H9 (cell line): Measurements from ENCODE around the gene KLHL28. TPM values are rescaled to one million over a fixed set of nuclear protein-coding genes. Genes with fewer than 3 reads are reported as not detected.

Experiments used
- DNase-seq: peaks from one replicate; pipeline ENCODE4 v3.0.0-alpha.2; 2017
- H2AFZ ChIP-seq: one replicate; pipeline ENCODE4 v1.6.1; 2013; ENCODE audit warnings: mild to moderate bottlenecking, low read length, control low read depth, moderate library complexity
- H2AK5ac ChIP-seq: 2 replicates; pipeline ENCODE4 v1.6.1; 2013; ENCODE audit warnings: low read length, control low read depth, mixed read lengths; ENCODE audit not compliant: insufficient read length
- H2BK120ac ChIP-seq: one replicate; pipeline ENCODE4 v1.6.1; 2013; ENCODE audit warnings: low read depth, mild to moderate bottlenecking, low read length, control low read depth, inconsistent platforms; ENCODE audit not compliant: poor library complexity, severe bottlenecking
- H2BK12ac ChIP-seq: 2 replicates; pipeline ENCODE4 v1.6.1; 2013; ENCODE audit warnings: low read length, control low read depth, mixed read lengths, low read depth; ENCODE audit not compliant: insufficient read length
- H2BK15ac ChIP-seq: 2 replicates; pipeline ENCODE4 v1.6.1; 2013; ENCODE audit warnings: low read depth, low read length, control low read depth
- H2BK20ac ChIP-seq: one replicate; pipeline ENCODE4 v1.6.1; 2013; ENCODE audit warnings: low read depth, mild to moderate bottlenecking, low read length, control low read depth, inconsistent platforms; ENCODE audit not compliant: poor library complexity, severe bottlenecking
- H2BK5ac ChIP-seq: 2 replicates; pipeline ENCODE4 v1.6.1; 2013; ENCODE audit warnings: low read length, control low read depth, mixed read lengths; ENCODE audit not compliant: insufficient read length
- H3K14ac ChIP-seq: 2 replicates; pipeline ENCODE4 v1.6.1; 2013; ENCODE audit warnings: low read length, control low read depth; ENCODE audit not compliant: insufficient read depth
- H3K18ac ChIP-seq: 2 replicates; pipeline ENCODE4 v1.6.1; 2013; ENCODE audit warnings: low read depth, mild to moderate bottlenecking, mixed read lengths, low read length, control low read depth; ENCODE audit not compliant: insufficient read length
- H3K23ac ChIP-seq: 2 replicates; pipeline ENCODE4 v1.6.1; 2013; ENCODE audit warnings: low read length, control low read depth, mixed read lengths, low read depth; ENCODE audit not compliant: insufficient read length
- H3K23me2 ChIP-seq: 2 replicates; pipeline ENCODE4 v1.6.1; 2013; ENCODE audit warnings: low read depth, mild to moderate bottlenecking, mixed read lengths, low read length, control low read depth; ENCODE audit not compliant: insufficient read length, poor library complexity, severe bottlenecking
- H3K27ac ChIP-seq: 2 replicates; pipeline ENCODE4 v1.5.1; 2013; ENCODE audit warnings: low read length, control low read depth, mixed read lengths, low read depth; ENCODE audit not compliant: insufficient read length
- H3K27me3 ChIP-seq: 2 replicates; pipeline ENCODE4 v1.6.1; 2013; ENCODE audit warnings: low read length, control low read depth, inconsistent platforms; ENCODE audit not compliant: insufficient read depth
- H3K4ac ChIP-seq: 2 replicates; pipeline ENCODE4 v1.6.1; 2013; ENCODE audit warnings: low read depth, mild to moderate bottlenecking, control low read depth, inconsistent platforms, low read length, moderate library complexity
- H3K4me1 ChIP-seq: 2 replicates; pipeline ENCODE4 v1.6.1; 2013; ENCODE audit warnings: low read length, control low read depth, inconsistent platforms; ENCODE audit not compliant: insufficient read depth
- H3K4me2 ChIP-seq: 2 replicates; pipeline ENCODE4 v1.6.1; 2013; ENCODE audit warnings: low read length, control low read depth, mixed read lengths; ENCODE audit not compliant: insufficient read length, insufficient read depth
- H3K56ac ChIP-seq: 2 replicates; pipeline ENCODE4 v1.6.1; 2013; ENCODE audit warnings: low read depth, mild to moderate bottlenecking, mixed read lengths, low read length, control low read depth; ENCODE audit not compliant: insufficient read length
- H3K79me1 ChIP-seq: 2 replicates; pipeline ENCODE4 v1.6.1; 2013; ENCODE audit warnings: low read depth, mild to moderate bottlenecking, moderate library complexity, low read length, control low read depth, inconsistent platforms; ENCODE audit not compliant: insufficient read depth, poor library complexity, severe bottlenecking
- H3K79me2 ChIP-seq: 2 replicates; pipeline ENCODE4 v1.6.1; 2013; ENCODE audit warnings: low read length, control low read depth, inconsistent platforms; ENCODE audit not compliant: insufficient read depth
- H3K9ac ChIP-seq: 2 replicates; pipeline ENCODE4 v1.6.1; 2013; ENCODE audit warnings: low read length, control low read depth, mixed read lengths; ENCODE audit not compliant: insufficient read length; ENCODE audit errors: extremely low read depth
- H3K9me3 ChIP-seq: one replicate; pipeline ENCODE4 v1.6.1; 2013; ENCODE audit warnings: low read depth, low read length, inconsistent platforms; ENCODE audit not compliant: control insufficient read depth
- H3T11ph ChIP-seq: one replicate; pipeline ENCODE4 v1.6.1; 2013; ENCODE audit warnings: mild to moderate bottlenecking, low read length, control low read depth, inconsistent platforms
- H4K20me1 ChIP-seq: one replicate; pipeline ENCODE4 v1.6.1; 2013; ENCODE audit not compliant: control insufficient read depth, insufficient read length, insufficient read depth
- H4K5ac ChIP-seq: 2 replicates; pipeline ENCODE4 v1.6.1; 2013; ENCODE audit warnings: low read depth, mild to moderate bottlenecking, mixed read lengths, low read length, control low read depth; ENCODE audit not compliant: insufficient read length
- H4K8ac ChIP-seq: replicated peaks from 2 replicates; pipeline ENCODE4 v1.6.1; 2013; ENCODE audit warnings: low read length, control low read depth, mixed read lengths, low read depth; ENCODE audit not compliant: insufficient read length
- H4K91ac ChIP-seq: 2 replicates; pipeline ENCODE4 v1.6.1; 2013; ENCODE audit warnings: low read depth, mild to moderate bottlenecking, moderate library complexity, mixed read lengths, low read length, control low read depth; ENCODE audit not compliant: insufficient read length
- H3K27ac Mint-ChIP-seq, 3 experiments: 2 replicates in 2 of 3; 3 replicates in 1 of 3; pipeline ENCODE4 v1.8.0; 2020 to 2021; ENCODE audit warnings: mixed read lengths in 3 of 3, mild to moderate bottlenecking in 1 of 3, moderate library complexity in 1 of 3
- H3K27me3 Mint-ChIP-seq: 2 replicates; pipeline ENCODE4 v1.8.0; 2021; ENCODE audit warnings: low read depth, mild to moderate bottlenecking, moderate library complexity, mixed read lengths
- H3K36me3 Mint-ChIP-seq, 3 experiments: 2 replicates in 2 of 3; 3 replicates in 1 of 3; pipeline ENCODE4 v1.8.0; 2020 to 2021; ENCODE audit warnings: low read depth in 3 of 3, mixed read lengths in 3 of 3; ENCODE audit not compliant: insufficient read depth in 1 of 3
- H3K4me1 Mint-ChIP-seq, 2 experiments: 2 replicates each; pipeline ENCODE4 v1.8.0; 2020; ENCODE audit warnings: mixed read lengths in 2 of 2
- H3K4me3 Mint-ChIP-seq, 2 experiments: 2 replicates in 1 of 2; 3 replicates in 1 of 2; pipeline ENCODE4 v1.8.0; 2020 to 2021; ENCODE audit warnings: mild to moderate bottlenecking in 2 of 2, mixed read lengths in 2 of 2, moderate library complexity in 1 of 2
- H3K9me3 Mint-ChIP-seq, 2 experiments: 2 replicates in 1 of 2; 3 replicates in 1 of 2; pipeline ENCODE4 v1.8.0; 2020; ENCODE audit warnings: mild to moderate bottlenecking in 2 of 2, mixed read lengths in 2 of 2, moderate library complexity in 1 of 2
- WGBS: extraction: QIAGEN DNeasy Blood & Tissue Kit; methylation state at CpG from one replicate; pipeline ENCODE4 v1.1.7; 2013; ENCODE audit warnings: missing lambda C conversion rate, low lambda C conversion rate, mixed read lengths; ENCODE audit not compliant: insufficient read length; ENCODE audit errors: extremely low coverage; 5-methylcytosine and 5-hydroxymethylcytosine counted together
- total RNA-seq: library from RNA; stranded (reverse); gene quantifications from 2 replicates; pipeline ENCODE4 v1.2.1, GENCODE V29; 2021
- TF ChIP-seq, protein P1 (sequence below): fragments of 200-600 bp; sonication (generic); conservative IDR thresholded peaks from 3 replicates; pipeline ENCODE4 v1.8.0; 2021; ENCODE audit warnings: antibody characterized with exemption, mild to moderate bottlenecking

The KLHL28 gene
- total RNA-seq, 1 experiment from 2014 or later, result 10.2 TPM

DNA sequence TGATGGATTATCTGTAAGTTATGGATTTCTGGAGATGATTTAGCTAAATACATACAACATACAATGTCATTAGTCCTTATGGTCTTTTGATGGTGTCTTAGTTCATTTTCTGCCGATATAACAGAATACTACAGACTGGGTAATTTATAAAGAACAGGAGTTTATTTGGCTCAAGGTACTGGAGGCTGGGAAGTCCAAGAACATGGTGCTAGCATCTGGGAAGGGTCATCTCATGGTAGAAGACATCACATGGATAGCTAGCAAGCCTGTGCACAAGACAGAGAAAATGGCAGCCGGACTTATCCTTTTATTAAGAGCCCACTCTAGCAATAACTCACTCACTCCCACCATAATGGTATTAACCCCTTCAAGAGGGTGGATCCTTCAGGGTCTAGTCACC, 24.2 kb downstream of the KLHL28 start:
- H3K23me2 ChIP-seq, result no peaks in the 10 kb centered on the region
- no peak overlapping the region for H3K4me3 Mint-ChIP-seq
- H3K27me3 Mint-ChIP-seq, result no peaks in the 10 kb centered on the region
- no peaks in the 10 kb centered on the region for H3K9me3 ChIP-seq
- H3K79me1 ChIP-seq, result no peaks in the 10 kb centered on the region
- H3K4me2 ChIP-seq, result no peak overlapping the region
- no peak overlapping the region for H3K27ac Mint-ChIP-seq
- no peaks in the 10 kb centered on the region for H3K79me2 ChIP-seq
- H3T11ph ChIP-seq, result no peak overlapping the region
- H3K18ac ChIP-seq, result no peak overlapping the region
- no peak overlapping the region for H3K4ac ChIP-seq
- H2BK120ac ChIP-seq, result no peak overlapping the region
- H4K5ac ChIP-seq, result no peak overlapping the region
- peaks cover 6 to 8% of the 10 kb centered on the region in 2 experiments; a peak in 4 of 5 replicates for H3K9me3 Mint-ChIP-seq
- no CpG with 5 or more reads among the region's 2 CpGs for WGBS
- no peaks in the 10 kb centered on the region for H3K4me1 Mint-ChIP-seq
- H3K23ac ChIP-seq, result no peak overlapping the region
- H4K20me1 ChIP-seq, result no peaks in the 10 kb centered on the region
- H2AK5ac ChIP-seq, result no peak overlapping the region
- no peak for DNase-seq
- no peak overlapping the region for H4K91ac ChIP-seq
- H3K14ac ChIP-seq, result no peak overlapping the region
- no peak overlapping the region for H3K27ac ChIP-seq
- TF ChIP-seq, protein P1, sequence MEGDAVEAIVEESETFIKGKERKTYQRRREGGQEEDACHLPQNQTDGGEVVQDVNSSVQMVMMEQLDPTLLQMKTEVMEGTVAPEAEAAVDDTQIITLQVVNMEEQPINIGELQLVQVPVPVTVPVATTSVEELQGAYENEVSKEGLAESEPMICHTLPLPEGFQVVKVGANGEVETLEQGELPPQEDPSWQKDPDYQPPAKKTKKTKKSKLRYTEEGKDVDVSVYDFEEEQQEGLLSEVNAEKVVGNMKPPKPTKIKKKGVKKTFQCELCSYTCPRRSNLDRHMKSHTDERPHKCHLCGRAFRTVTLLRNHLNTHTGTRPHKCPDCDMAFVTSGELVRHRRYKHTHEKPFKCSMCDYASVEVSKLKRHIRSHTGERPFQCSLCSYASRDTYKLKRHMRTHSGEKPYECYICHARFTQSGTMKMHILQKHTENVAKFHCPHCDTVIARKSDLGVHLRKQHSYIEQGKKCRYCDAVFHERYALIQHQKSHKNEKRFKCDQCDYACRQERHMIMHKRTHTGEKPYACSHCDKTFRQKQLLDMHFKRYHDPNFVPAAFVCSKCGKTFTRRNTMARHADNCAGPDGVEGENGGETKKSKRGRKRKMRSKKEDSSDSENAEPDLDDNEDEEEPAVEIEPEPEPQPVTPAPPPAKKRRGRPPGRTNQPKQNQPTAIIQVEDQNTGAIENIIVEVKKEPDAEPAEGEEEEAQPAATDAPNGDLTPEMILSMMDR, result no peak
- no peak overlapping the region for H4K8ac ChIP-seq
- no peaks in the 10 kb centered on the region for H3K27me3 ChIP-seq
- H2AFZ ChIP-seq, result no peak overlapping the region
- H2BK12ac ChIP-seq, result no peak overlapping the region
- no peak overlapping the region for H2BK20ac ChIP-seq
- no peak overlapping the region for H3K56ac ChIP-seq
- no peak overlapping the region for H3K9ac ChIP-seq
- no peak overlapping the region for H2BK5ac ChIP-seq
- no peaks in the 10 kb centered on the region for H3K4me1 ChIP-seq
- H3K36me3 Mint-ChIP-seq, result peaks cover 38 to 50% (median 41%) of the 10 kb centered on the region in 3 experiments
- H2BK15ac ChIP-seq, result no peak overlapping the region
